PC-3 (cell line): ENCODE results near the gene TMED7.

Experiments used
- CTCF ChIP-seq: fragments of 300-600 bp; sonication (generic); conservative IDR thresholded peaks from 2 replicates; pipeline ENCODE4 v1.5.1; 2017; ENCODE audit warnings: antibody characterized with exemption, low read depth, mild to moderate bottlenecking, low read length
- EZH2 ChIP-seq: fragments of 300-600 bp; sonication (generic); IDR thresholded peaks from one replicate; pipeline ENCODE4 v1.6.1; 2017; ENCODE audit warnings: antibody characterized with exemption, mild to moderate bottlenecking, low read length; ENCODE audit not compliant: unreplicated experiment
- EZH2phosphoT487 ChIP-seq: fragments of 300-600 bp; sonication (generic); IDR thresholded peaks from 2 replicates; pipeline ENCODE4 v1.6.1; 2018; ENCODE audit warnings: mild to moderate bottlenecking, antibody characterized with exemption, low read length, borderline replicate concordance

- no peak for TF ChIP-seq CTCF
- no peak for TF ChIP-seq EZH2phosphoT487
- no peak for TF ChIP-seq EZH2
Observed at GRCh38 chr5:115616892-115617291, 8.9 kb downstream of the TMED7 start.
